Inferior parietal cortex (tissue), 1 donor: Measurements from ENCODE around the gene RUFY4.
"Not testable (repeated sequence)": the region's sequence is repeated elsewhere in the genome, so short reads cannot be mapped to it uniquely, and the experiment has no call there.

Experiments
- DNase-seq: peaks from one replicate; pipeline ENCODE4 v3.0.0-alpha.2; 2016; ENCODE audit errors: extremely low spot score

The RUFY4 gene

GRCh38 chr2:218082586-218083351 is 13.7 kb downstream of the RUFY4 start:
- DNase-seq: no peak

GRCh38 chr2:218083352-218083676 is 14.3 kb downstream of the RUFY4 start:
- DNase-seq: no peak

DNA sequence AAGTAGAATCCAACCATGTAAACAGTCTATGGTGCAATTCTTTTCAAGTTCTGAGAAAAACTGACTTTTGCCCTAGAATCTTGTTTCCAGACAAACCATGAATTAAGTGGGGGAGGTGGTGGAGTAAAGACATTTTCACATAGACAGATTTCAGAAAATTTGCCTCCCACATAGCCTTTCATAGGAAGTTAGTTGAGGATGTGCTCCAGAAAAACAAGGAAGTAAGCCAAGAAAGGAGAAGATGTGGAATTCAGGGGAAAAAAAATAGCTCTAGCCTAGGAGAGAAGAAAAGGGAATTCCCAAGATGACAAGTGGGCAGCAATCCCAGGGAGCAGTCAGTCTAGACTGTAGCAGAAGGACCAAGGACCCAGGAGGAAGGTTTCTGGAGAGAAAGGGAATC is 17.4 kb downstream of the RUFY4 start:
- DNase-seq: no peak

DNA sequence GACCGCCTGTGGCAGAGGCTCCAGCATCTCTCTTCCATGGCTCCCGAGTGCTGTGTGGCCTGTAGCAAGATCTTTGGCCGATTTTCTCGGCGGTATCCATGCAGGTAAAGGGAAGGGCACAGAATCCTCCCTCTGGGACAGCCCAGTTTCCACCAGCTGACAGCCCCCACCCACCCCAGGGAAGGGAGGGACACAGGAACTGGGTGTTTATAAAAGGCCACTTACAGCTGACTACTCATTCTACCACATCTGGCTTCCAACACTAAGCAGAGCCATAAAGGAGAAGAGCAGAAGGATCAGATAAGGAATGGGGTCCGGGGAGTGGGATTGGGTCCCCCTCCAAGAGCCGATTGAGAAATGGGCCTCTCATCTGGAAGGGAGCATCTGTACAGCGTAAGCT is 20.2 kb downstream of the RUFY4 start:
- DNase-seq: no peak

DNA sequence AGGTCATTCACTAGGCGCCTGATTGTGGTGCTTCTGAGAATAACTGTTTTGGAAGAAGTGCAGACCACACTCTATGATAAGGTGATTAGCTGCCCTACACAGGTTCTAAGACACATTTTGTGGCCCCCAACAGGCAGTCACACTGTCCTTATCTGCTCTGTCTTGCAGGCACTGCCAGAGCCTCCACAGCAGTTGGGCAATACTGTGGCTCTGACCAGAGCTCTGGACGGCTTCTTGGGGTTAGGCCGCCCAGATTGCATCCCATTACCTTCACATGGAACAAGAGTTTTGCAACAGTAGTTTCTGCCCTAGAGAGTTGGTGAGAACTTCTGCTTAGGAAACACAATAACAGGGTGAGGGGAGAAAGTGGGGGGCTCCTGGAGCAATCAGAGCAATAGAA is 22.7 kb downstream of the RUFY4 start:
- DNase-seq: no peak

DNA sequence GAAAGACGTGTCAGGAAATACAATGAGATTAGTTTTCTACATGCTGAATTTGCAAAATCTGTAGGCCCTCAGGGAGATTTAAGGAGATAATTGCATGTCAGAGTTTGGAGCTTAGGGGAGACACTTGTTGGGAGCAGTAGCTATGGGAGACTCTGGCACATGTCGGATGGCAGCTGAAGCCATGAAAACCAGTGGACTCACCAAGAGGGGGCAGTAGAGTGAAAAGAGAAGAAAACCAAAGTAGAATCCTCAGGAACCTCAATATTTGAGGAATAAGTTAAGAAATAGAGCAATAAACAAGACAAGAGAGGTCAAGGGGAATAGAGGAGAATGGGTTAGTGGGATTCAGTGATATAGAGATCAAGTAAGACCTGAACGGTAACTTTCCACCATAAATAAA is 24.8 kb downstream of the RUFY4 start:
- DNase-seq: no peak

DNA sequence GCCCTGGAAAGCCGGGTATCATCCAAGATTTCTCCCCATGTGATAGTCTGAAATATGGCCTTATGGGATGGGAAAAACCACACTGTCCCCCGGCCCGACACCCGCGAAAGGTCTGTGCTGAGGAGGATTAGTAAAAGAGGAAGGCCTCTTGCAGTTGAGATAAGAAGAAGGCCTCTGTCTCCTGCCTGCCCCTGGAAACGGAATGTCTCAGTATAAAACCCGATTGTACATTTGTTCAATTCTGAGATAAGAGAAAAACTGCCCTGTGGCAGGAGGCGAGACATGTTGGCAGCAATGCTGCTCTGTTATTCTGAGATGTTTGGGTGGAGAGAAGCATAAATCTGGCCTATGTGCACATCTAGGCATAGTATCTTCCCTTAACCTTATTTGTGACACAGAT is 26.8 kb downstream of the RUFY4 start:
- no peak for DNase-seq

DNA sequence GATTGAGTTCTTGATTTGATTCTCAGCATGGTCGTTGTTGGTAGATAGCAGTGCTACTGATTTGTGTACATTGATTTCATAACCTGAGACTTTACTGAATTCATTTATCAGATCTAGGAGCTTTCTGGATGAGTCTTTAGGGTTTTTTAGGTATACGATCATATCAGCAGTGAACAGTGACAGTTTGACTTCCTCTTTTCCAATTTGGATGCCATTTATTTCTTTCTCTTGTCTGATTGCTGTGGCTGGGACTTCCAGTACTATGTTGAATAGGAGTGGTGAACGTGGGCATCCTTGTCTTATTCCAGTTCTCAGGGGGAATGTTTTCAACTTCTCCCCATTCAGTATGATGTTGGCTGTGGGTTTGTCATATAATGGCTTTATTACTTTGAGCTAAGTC is 28.9 kb downstream of the RUFY4 start:
- DNase-seq: no peak

- not testable (repeated sequence) for DNase-seq
Observed at GRCh38 chr2:218108834-218109233, 39.8 kb downstream of the RUFY4 start.

GRCh38 chr2:218121789-218122188 is 52.7 kb downstream of the RUFY4 start:
- not testable (repeated sequence) for DNase-seq

GRCh38 chr2:218122286-218122685 is 53.2 kb downstream of the RUFY4 start:
- DNase-seq: not testable (repeated sequence)

DNA sequence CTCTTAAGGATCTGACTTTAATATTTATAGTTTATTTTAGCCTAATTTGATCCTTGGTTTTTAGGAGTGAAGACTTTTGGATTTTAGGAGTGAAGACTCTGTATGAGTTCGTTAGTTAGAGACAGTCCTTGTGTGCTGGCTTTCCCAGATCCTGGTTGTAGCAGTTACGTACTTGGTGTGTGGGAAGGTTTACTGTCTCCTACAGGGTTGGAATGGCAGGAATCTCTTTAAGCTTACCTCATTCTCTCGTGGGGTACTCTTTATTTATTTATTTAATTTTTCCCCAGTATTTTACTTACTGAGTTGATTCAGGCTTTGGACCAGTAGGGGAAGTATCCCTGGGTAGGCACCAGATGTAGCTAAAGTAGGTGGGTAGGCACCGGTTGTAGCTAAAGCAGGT is 54.9 kb downstream of the RUFY4 start:
- DNase-seq: no peak

DNA sequence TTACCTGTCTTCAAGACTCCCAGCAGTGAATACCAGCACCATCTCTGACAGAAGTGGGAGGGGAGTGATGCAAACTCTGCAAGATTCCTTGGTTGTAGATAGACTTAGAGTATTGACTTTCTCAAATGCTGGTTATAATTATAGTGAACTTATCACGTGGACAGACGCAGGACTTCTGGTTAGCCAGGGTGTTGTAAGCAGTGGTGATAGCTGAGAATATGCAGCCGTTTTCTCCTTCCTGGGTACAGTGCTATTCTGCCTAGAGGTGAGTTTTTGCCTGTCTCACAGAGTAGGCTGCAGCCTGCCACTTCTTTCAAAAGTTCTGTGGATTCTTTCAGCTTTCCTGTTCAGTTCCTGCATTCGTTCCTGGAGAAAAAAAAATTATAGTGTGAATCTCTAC is 56.0 kb downstream of the RUFY4 start:
- DNase-seq: no peak

- no peak for DNase-seq
Observed at GRCh38 chr2:218125626-218126080, 56.6 kb downstream of the RUFY4 start, which contains the start of gene CXCR2. Gene CXCR2 (plus strand): TSS chr2:218126028. CDS start chr2:218134802, 8,774 bp downstream.

GRCh38 chr2:218127929-218128455 is 58.9 kb downstream of the RUFY4 start:
- no peak for DNase-seq

- DNase-seq: no peak
Observed at GRCh38 chr2:218128781-218129457, 59.9 kb downstream of the RUFY4 start.

GRCh38 chr2:218129458-218130135 is 60.5 kb downstream of the RUFY4 start:
- DNase-seq: no peak

GRCh38 chr2:218130377-218130776 is 61.3 kb downstream of the RUFY4 start:
- DNase-seq: no peak

DNA sequence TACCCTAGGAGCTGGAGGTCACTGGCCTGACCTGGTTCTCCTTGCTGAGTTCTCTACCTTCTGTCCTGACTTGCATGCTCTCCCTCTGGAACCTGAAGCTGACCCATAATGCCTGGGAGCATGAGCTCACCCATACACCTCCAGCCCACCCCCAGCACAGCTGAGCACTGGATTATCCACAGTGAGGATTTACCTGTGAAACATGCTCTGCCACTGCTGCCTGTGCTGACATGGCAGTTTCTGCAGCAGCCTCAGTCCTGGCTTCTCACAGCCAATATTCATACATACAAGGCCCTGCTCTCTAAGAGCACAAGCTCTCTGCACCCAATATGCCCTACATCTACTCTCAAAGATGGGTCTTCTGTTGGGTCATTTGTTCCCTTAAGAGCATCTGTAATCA is 61.8 kb downstream of the RUFY4 start:
- DNase-seq: no peak

DNA sequence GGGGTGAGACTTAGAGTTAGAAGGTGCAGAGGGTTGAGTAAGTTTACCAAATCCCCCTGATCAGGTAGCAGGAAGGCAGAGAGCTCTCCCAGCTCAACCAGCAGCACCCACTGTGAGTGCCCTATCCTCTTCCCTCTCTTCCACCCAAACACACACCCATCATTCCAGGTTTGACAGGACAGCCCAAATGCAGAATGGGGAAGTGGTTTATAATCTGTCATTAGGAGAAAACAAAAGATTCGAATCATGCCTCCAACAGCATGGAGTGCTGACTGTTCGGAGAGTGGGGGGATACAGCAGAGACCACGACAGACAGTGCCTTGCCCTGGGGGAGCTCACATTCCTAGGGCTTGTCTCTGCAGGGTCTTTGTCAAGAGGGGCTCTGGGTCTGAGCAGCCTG is 68.5 kb downstream of the RUFY4 start:
- no peak for DNase-seq

GRCh38 chr2:218138047-218138446 is 69.0 kb downstream of the RUFY4 start:
- no peak for DNase-seq
